CD4-positive, alpha-beta T cell treated with Interleukin-4 for 4 hours (primary cell): ENCODE results near the gene OSBPL8.
"Not testable (repeated sequence)": the region's sequence is repeated elsewhere in the genome, so short reads cannot be mapped to it uniquely, and the experiment has no call there.

ENCODE experiments used
- DNase-seq: peaks from one replicate; pipeline ENCODE4 v3.0.0-alpha.2; 2020

Gene OSBPL8

GRCh38 chr12:76413121-76413520, 146.4 kb downstream of the OSBPL8 start:
- DNase-seq: no peak

GRCh38 chr12:76410781-76411180, 148.8 kb downstream of the OSBPL8 start:
- DNase-seq: no peak

- no peak for DNase-seq
These were observed 149.2 kb downstream of the OSBPL8 start for GRCh38 chr12:76410371-76410770.

GRCh38 chr12:76409074-76409473, 150.5 kb downstream of the OSBPL8 start:
- no peak for DNase-seq

- no peak for DNase-seq
These were observed 151.9 kb downstream of the OSBPL8 start for GRCh38 chr12:76407710-76408109.

GRCh38 chr12:76402259-76402658, 157.3 kb downstream of the OSBPL8 start:
- DNase-seq: no peak

GRCh38 chr12:76400136-76400535, 159.4 kb downstream of the OSBPL8 start:
- no peak for DNase-seq

GRCh38 chr12:76399040-76399439, 160.5 kb downstream of the OSBPL8 start:
- DNase-seq: no peak

- DNase-seq: no peak
These were observed 161.5 kb downstream of the OSBPL8 start for GRCh38 chr12:76398106-76398505.

GRCh38 chr12:76391461-76391860, 168.1 kb downstream of the OSBPL8 start:
- DNase-seq: no peak

GRCh38 chr12:76387614-76388013, 172.0 kb downstream of the OSBPL8 start:
- DNase-seq: no peak

- DNase-seq: no peak
These were observed 175.0 kb downstream of the OSBPL8 start for GRCh38 chr12:76384560-76384959.

- no peak for DNase-seq
These were observed 175.6 kb downstream of the OSBPL8 start for GRCh38 chr12:76383988-76384387.

- no peak for DNase-seq
These were observed 180.3 kb downstream of the OSBPL8 start for GRCh38 chr12:76379261-76379660.

- DNase-seq: not testable (repeated sequence)
These were observed 182.7 kb downstream of the OSBPL8 start for GRCh38 chr12:76376876-76377275.

- DNase-seq: no peak
These were observed 183.6 kb downstream of the OSBPL8 start for GRCh38 chr12:76375939-76376338.

GRCh38 chr12:76375470-76375869, 184.1 kb downstream of the OSBPL8 start:
- no peak for DNase-seq

GRCh38 chr12:76374386-76375020, 185.1 kb downstream of the OSBPL8 start:
- DNase-seq: no peak

GRCh38 chr12:76368230-76368629, 191.3 kb downstream of the OSBPL8 start:
- DNase-seq: no peak

GRCh38 chr12:76366163-76366562, 193.4 kb downstream of the OSBPL8 start:
- no peak for DNase-seq

GRCh38 chr12:76364131-76364530, 195.4 kb downstream of the OSBPL8 start:
- DNase-seq: not testable (repeated sequence)

GRCh38 chr12:76360316-76360715, 199.3 kb downstream of the OSBPL8 start:
- DNase-seq: no peak

GRCh38 chr12:76356071-76356470, 203.5 kb downstream of the OSBPL8 start:
- no peak for DNase-seq

GRCh38 chr12:76348079-76348901, 211.3 kb downstream of the OSBPL8 start, which contains the start of gene BBS10:
BBS10 (minus strand) TSS chr12:76348415; CDS start chr12:76348358, 57 bp downstream.
- DNase-seq: peak; percentile 88
